Measurements from ENCODE around the gene FARP1.

Gene FARP1

GRCh38 chr13:98288211-98288610, 145.3 kb downstream of the FARP1 start:
- Histone ChIP-seq H3K36me3 (ENCODE audit: control insufficient read depth, low read depth, low read length) (no peaks in the 10 kb centered on the region), H3K9ac (ENCODE audit: low read length) (no peak overlapping the region), H3K9me3 (ENCODE audit: control insufficient read depth, low read depth, low read length) (no peaks in the 10 kb centered on the region), H3K27ac (ENCODE audit: low read length) (no peak overlapping the region), H3K27me3 (ENCODE audit: control insufficient read depth, insufficient read depth, low read length) (no peaks in the 10 kb centered on the region), H3K4me3 (ENCODE audit: low read length) (no peak overlapping the region), H3K4me1 (ENCODE audit: control insufficient read depth, low read depth, low read length) (peaks cover 19% of the 10 kb centered on the region)

GRCh38 chr13:98289339-98289945, 146.5 kb downstream of the FARP1 start:
- Histone ChIP-seq H3K4me1 (ENCODE audit: control insufficient read depth, low read depth, low read length) (peaks cover 21% of the 10 kb centered on the region), H3K4me3 (ENCODE audit: low read length) (no peak overlapping the region), H3K9me3 (ENCODE audit: control insufficient read depth, low read depth, low read length) (no peaks in the 10 kb centered on the region), H3K9ac (ENCODE audit: low read length) (no peak overlapping the region), H3K27ac (ENCODE audit: low read length) (no peak overlapping the region), H3K27me3 (ENCODE audit: control insufficient read depth, insufficient read depth, low read length) (no peaks in the 10 kb centered on the region), H3K36me3 (ENCODE audit: control insufficient read depth, low read depth, low read length) (no peaks in the 10 kb centered on the region)

- Histone ChIP-seq H3K9me3 (ENCODE audit: control insufficient read depth, low read depth, low read length) (no peaks in the 10 kb centered on the region), H3K27ac (ENCODE audit: low read length) (no peak overlapping the region), H3K4me3 (ENCODE audit: low read length) (no peak overlapping the region), H3K27me3 (ENCODE audit: control insufficient read depth, insufficient read depth, low read length) (no peaks in the 10 kb centered on the region), H3K4me1 (ENCODE audit: control insufficient read depth, low read depth, low read length) (peaks cover 13% of the 10 kb centered on the region), H3K9ac (ENCODE audit: low read length) (no peak overlapping the region), H3K36me3 (ENCODE audit: control insufficient read depth, low read depth, low read length) (no peaks in the 10 kb centered on the region)
Observed at GRCh38 chr13:98290261-98290660, 147.4 kb downstream of the FARP1 start.

GRCh38 chr13:98291658-98292057, 148.8 kb downstream of the FARP1 start:
- H3K27me3 ChIP-seq (ENCODE audit: control insufficient read depth, insufficient read depth, low read length), result no peaks in the 10 kb centered on the region
- H3K4me3 ChIP-seq (ENCODE audit: low read length), result no peak overlapping the region
- no peak overlapping the region for H3K27ac ChIP-seq (ENCODE audit: low read length)
- peaks cover 4% of the 10 kb centered on the region for H3K4me1 ChIP-seq (ENCODE audit: control insufficient read depth, low read depth, low read length)
- no peak overlapping the region for H3K9ac ChIP-seq (ENCODE audit: low read length)
- no peaks in the 10 kb centered on the region for H3K9me3 ChIP-seq (ENCODE audit: control insufficient read depth, low read depth, low read length)
- H3K36me3 ChIP-seq (ENCODE audit: control insufficient read depth, low read depth, low read length), result no peaks in the 10 kb centered on the region

- H3K9me3 ChIP-seq (ENCODE audit: control insufficient read depth, low read depth, low read length), result no peaks in the 10 kb centered on the region
- no peak overlapping the region for H3K27ac ChIP-seq (ENCODE audit: low read length)
- H3K27me3 ChIP-seq (ENCODE audit: control insufficient read depth, insufficient read depth, low read length), result no peaks in the 10 kb centered on the region
- no peak overlapping the region for H3K9ac ChIP-seq (ENCODE audit: low read length)
- peaks cover 9% of the 10 kb centered on the region for H3K4me1 ChIP-seq (ENCODE audit: control insufficient read depth, low read depth, low read length)
- H3K36me3 ChIP-seq (ENCODE audit: control insufficient read depth, low read depth, low read length), result no peaks in the 10 kb centered on the region
- H3K4me3 ChIP-seq (ENCODE audit: low read length), result no peak overlapping the region
Observed at GRCh38 chr13:98293103-98293502, 150.2 kb downstream of the FARP1 start.

GRCh38 chr13:98293570-98294142, 150.8 kb downstream of the FARP1 start:
- H3K4me3 ChIP-seq (ENCODE audit: low read length), result no peak overlapping the region
- no peaks in the 10 kb centered on the region for H3K36me3 ChIP-seq (ENCODE audit: control insufficient read depth, low read depth, low read length)
- no peaks in the 10 kb centered on the region for H3K9me3 ChIP-seq (ENCODE audit: control insufficient read depth, low read depth, low read length)
- H3K27ac ChIP-seq (ENCODE audit: low read length), result no peak overlapping the region
- H3K9ac ChIP-seq (ENCODE audit: low read length), result no peak overlapping the region
- no peaks in the 10 kb centered on the region for H3K27me3 ChIP-seq (ENCODE audit: control insufficient read depth, insufficient read depth, low read length)
- peaks cover 9% of the 10 kb centered on the region for H3K4me1 ChIP-seq (ENCODE audit: control insufficient read depth, low read depth, low read length)

GRCh38 chr13:98295371-98295770, 152.5 kb downstream of the FARP1 start:
- Histone ChIP-seq H3K4me1 (ENCODE audit: control insufficient read depth, low read depth, low read length) (peaks cover 9% of the 10 kb centered on the region), H3K36me3 (ENCODE audit: control insufficient read depth, low read depth, low read length) (no peaks in the 10 kb centered on the region), H3K9me3 (ENCODE audit: control insufficient read depth, low read depth, low read length) (no peaks in the 10 kb centered on the region), H3K27me3 (ENCODE audit: control insufficient read depth, insufficient read depth, low read length) (no peaks in the 10 kb centered on the region), H3K4me3 (ENCODE audit: low read length) (no peak overlapping the region), H3K27ac (ENCODE audit: low read length) (no peak overlapping the region), H3K9ac (ENCODE audit: low read length) (no peak overlapping the region)

GRCh38 chr13:98297051-98297450, 154.2 kb downstream of the FARP1 start:
- Histone ChIP-seq H3K9me3 (ENCODE audit: control insufficient read depth, low read depth, low read length) (no peaks in the 10 kb centered on the region), H3K4me1 (ENCODE audit: control insufficient read depth, low read depth, low read length) (peaks cover 9% of the 10 kb centered on the region), H3K9ac (ENCODE audit: low read length) (no peak overlapping the region), H3K27ac (ENCODE audit: low read length) (no peak overlapping the region), H3K36me3 (ENCODE audit: control insufficient read depth, low read depth, low read length) (no peaks in the 10 kb centered on the region), H3K4me3 (ENCODE audit: low read length) (no peak overlapping the region), H3K27me3 (ENCODE audit: control insufficient read depth, insufficient read depth, low read length) (no peaks in the 10 kb centered on the region)

GRCh38 chr13:98297745-98298144, 154.9 kb downstream of the FARP1 start:
- Histone ChIP-seq H3K4me1 (ENCODE audit: control insufficient read depth, low read depth, low read length) (peaks cover 9% of the 10 kb centered on the region), H3K9ac (ENCODE audit: low read length) (no peak overlapping the region), H3K27me3 (ENCODE audit: control insufficient read depth, insufficient read depth, low read length) (no peaks in the 10 kb centered on the region), H3K27ac (ENCODE audit: low read length) (no peak overlapping the region), H3K9me3 (ENCODE audit: control insufficient read depth, low read depth, low read length) (no peaks in the 10 kb centered on the region), H3K36me3 (ENCODE audit: control insufficient read depth, low read depth, low read length) (no peaks in the 10 kb centered on the region), H3K4me3 (ENCODE audit: low read length) (no peak overlapping the region)

- Histone ChIP-seq H3K36me3 (ENCODE audit: control insufficient read depth, low read depth, low read length) (no peaks in the 10 kb centered on the region), H3K4me1 (ENCODE audit: control insufficient read depth, low read depth, low read length) (peaks cover 5% of the 10 kb centered on the region), H3K9ac (ENCODE audit: low read length) (no peak overlapping the region), H3K9me3 (ENCODE audit: control insufficient read depth, low read depth, low read length) (no peaks in the 10 kb centered on the region), H3K27ac (ENCODE audit: low read length) (no peak overlapping the region), H3K27me3 (ENCODE audit: control insufficient read depth, insufficient read depth, low read length) (no peaks in the 10 kb centered on the region), H3K4me3 (ENCODE audit: low read length) (no peak overlapping the region)
Observed at GRCh38 chr13:98298599-98298998, 155.7 kb downstream of the FARP1 start.

GRCh38 chr13:98299235-98299965, 156.5 kb downstream of the FARP1 start:
- Histone ChIP-seq H3K9ac (ENCODE audit: low read length) (no peak overlapping the region), H3K4me1 (ENCODE audit: control insufficient read depth, low read depth, low read length) (peaks cover 5% of the 10 kb centered on the region), H3K27me3 (ENCODE audit: control insufficient read depth, insufficient read depth, low read length) (no peaks in the 10 kb centered on the region), H3K27ac (ENCODE audit: low read length) (no peak overlapping the region), H3K36me3 (ENCODE audit: control insufficient read depth, low read depth, low read length) (no peaks in the 10 kb centered on the region), H3K9me3 (ENCODE audit: control insufficient read depth, low read depth, low read length) (no peaks in the 10 kb centered on the region), H3K4me3 (ENCODE audit: low read length) (no peak overlapping the region)

- Histone ChIP-seq H3K4me3 (ENCODE audit: low read length) (no peak overlapping the region), H3K9me3 (ENCODE audit: control insufficient read depth, low read depth, low read length) (no peaks in the 10 kb centered on the region), H3K27me3 (ENCODE audit: control insufficient read depth, insufficient read depth, low read length) (no peaks in the 10 kb centered on the region), H3K4me1 (ENCODE audit: control insufficient read depth, low read depth, low read length) (peaks cover 5% of the 10 kb centered on the region), H3K27ac (ENCODE audit: low read length) (no peak overlapping the region), H3K9ac (ENCODE audit: low read length) (no peak overlapping the region), H3K36me3 (ENCODE audit: control insufficient read depth, low read depth, low read length) (no peaks in the 10 kb centered on the region)
Observed at GRCh38 chr13:98299966-98300350, 157.1 kb downstream of the FARP1 start.
